HEK293T (cell line): ENCODE data around the gene NAA11.

Experiments
- ARNT ChIP-seq: fragments of 450-650 bp; IDR thresholded peaks from 2 replicates; pipeline ENCODE4 v1.6.1; 2017; ENCODE audit warnings: mild to moderate bottlenecking
- BHLHE40 ChIP-seq: fragments of 450-650 bp; IDR thresholded peaks from 2 replicates; pipeline ENCODE4 v1.6.1; 2016; ENCODE audit warnings: mild to moderate bottlenecking, moderate library complexity, borderline replicate concordance
- ELF4 ChIP-seq: fragments of 450-650 bp; IDR thresholded peaks from 2 replicates; pipeline ENCODE4 v1.6.1; 2017; ENCODE audit warnings: antibody characterized with exemption
- FOXA1 ChIP-seq: fragments of 450-650 bp; IDR thresholded peaks from 2 replicates; pipeline ENCODE4 v1.6.1; 2016; ENCODE audit warnings: mild to moderate bottlenecking
- FOXK2 ChIP-seq: fragments of 450-650 bp; IDR thresholded peaks from 2 replicates; pipeline ENCODE4 v1.6.1; 2016; ENCODE audit warnings: mild to moderate bottlenecking
- FOXM1 ChIP-seq: fragments of 450-650 bp; IDR thresholded peaks from 2 replicates; pipeline ENCODE4 v1.6.1; 2017; ENCODE audit warnings: mild to moderate bottlenecking, borderline replicate concordance
- HDGF ChIP-seq: fragments of 450-650 bp; IDR thresholded peaks from 2 replicates; pipeline ENCODE4 v1.6.1; 2017; ENCODE audit warnings: antibody characterized with exemption, borderline replicate concordance
- LEF1 ChIP-seq: fragments of 450-650 bp; IDR thresholded peaks from 2 replicates; pipeline ENCODE4 v1.6.1; 2017; ENCODE audit warnings: mild to moderate bottlenecking, borderline replicate concordance
- NFRKB ChIP-seq: fragments of 450-650 bp; IDR thresholded peaks from 2 replicates; pipeline ENCODE4 v1.6.1; 2016; ENCODE audit warnings: mild to moderate bottlenecking, moderate library complexity
- PKNOX1 ChIP-seq: fragments of 450-650 bp; IDR thresholded peaks from 2 replicates; pipeline ENCODE4 v1.6.1; 2016
- SP1 ChIP-seq: fragments of 450-650 bp; IDR thresholded peaks from 2 replicates; pipeline ENCODE4 v1.6.1; 2017
- SUZ12 ChIP-seq: fragments of 450-650 bp; IDR thresholded peaks from 2 replicates; pipeline ENCODE4 v1.6.1; 2016; ENCODE audit warnings: mild to moderate bottlenecking
- TARDBP ChIP-seq: fragments of 450-650 bp; IDR thresholded peaks from 2 replicates; pipeline ENCODE4 v1.6.1; 2016
- ZNF384 ChIP-seq: fragments of 450-650 bp; IDR thresholded peaks from 2 replicates; pipeline ENCODE4 v1.6.1; 2016

DNA sequence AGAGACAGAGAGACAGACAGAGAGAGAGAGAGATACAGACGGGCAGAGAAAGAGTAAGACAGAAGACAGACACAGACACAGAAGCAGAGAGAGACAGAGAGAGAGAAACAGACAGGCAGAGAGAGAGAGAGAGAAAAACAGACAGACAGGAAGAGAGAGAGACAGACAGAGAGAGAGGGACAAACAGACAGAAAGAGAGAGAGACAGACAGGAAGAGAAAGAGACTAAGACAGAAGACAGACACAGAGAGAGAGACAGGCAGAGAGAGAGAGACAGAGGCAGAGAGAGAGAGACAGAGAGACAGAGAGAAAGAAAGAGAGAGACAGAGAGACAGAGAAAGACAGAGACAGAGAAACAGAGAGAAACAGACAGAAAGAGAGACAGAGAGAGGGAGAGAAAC, 27.2 kb upstream of the NAA11 start:
- TF ChIP-seq SP1 (no peak), HDGF (no peak), FOXM1 (no peak), ELF4 (no peak), ZNF384 (no peak), ARNT (no peak), BHLHE40 (no peak), PKNOX1 (no peak), FOXK2 (no peak), FOXA1 (no peak), SUZ12 (no peak), TARDBP (no peak), LEF1 (no peak), NFRKB (no peak)
